Activated T-cell treated with anti-CD3 and anti-CD28 coated beads for 48 hours (primary cell): ENCODE results near the gene RHBDL3.

Experiments
- DNase-seq: peaks from one replicate; pipeline ENCODE4 v3.0.0-alpha.2; 2020; ENCODE audit warnings: low read depth

The RHBDL3 gene

GRCh38 chr17:32357615-32358014 is 92.0 kb downstream of the RHBDL3 start:
- no peak for DNase-seq

DNA sequence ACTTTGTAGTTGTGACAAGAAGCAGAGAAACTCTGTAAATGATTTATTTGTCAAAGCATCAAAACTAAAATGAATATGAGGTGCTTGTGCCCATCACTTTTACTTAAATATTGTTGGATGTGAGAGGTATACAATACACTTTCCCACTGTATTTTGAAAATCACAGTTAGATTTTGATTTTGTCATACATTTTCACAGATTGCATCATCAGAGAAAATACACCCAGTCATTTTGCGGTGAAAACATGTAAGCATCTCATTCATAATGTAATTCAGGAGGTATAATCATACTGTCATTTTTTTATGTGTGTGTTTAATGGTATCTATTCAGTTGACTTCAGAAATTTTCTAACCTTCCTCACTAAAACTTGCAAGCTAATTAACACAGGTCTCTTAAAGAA is 95.6 kb downstream of the RHBDL3 start:
- no peak for DNase-seq

GRCh38 chr17:32370426-32370825 is 104.8 kb downstream of the RHBDL3 start:
- no peak for DNase-seq
